ENCODE measurements around the gene COL9A2. TPM values are rescaled to one million over a fixed set of nuclear protein-coding genes. Genes with fewer than 3 reads are reported as not detected.

COL9A2 gene
- total RNA-seq, 4 donors from 2014 or later, result 6.2 to 21.6 (median 11.7) TPM

- intact Hi-C loops (cut with DNase I), result no loop called here
- no peak for TF ChIP-seq POLR2A (IDR thresholded peaks at IDR 0.05)
- no peak for TF ChIP-seq CTCF (IDR thresholded peaks at IDR 0.05)
These were observed 11.6 kb downstream of the COL9A2 start for GRCh38 chr1:40305451-40305850.

GRCh38 chr1:40303790-40304189 is 13.3 kb downstream of the COL9A2 start:
- no peak overlapping the region for H3K4me3 ChIP-seq (replicated peaks in 1 of 3)
- no peak for DNase-seq
- H3K27me3 ChIP-seq, result no peaks in the 10 kb centered on the region
- H3K4me1 ChIP-seq, result peaks cover 11% of the 10 kb centered on the region in 2 donors
- H3K36me3 ChIP-seq, result no peaks in the 10 kb centered on the region
- TF ChIP-seq CTCF (IDR thresholded peaks at IDR 0.05) (no peak), POLR2A (IDR thresholded peaks at IDR 0.05) (no peak)
- no peaks in the 10 kb centered on the region for H3K9me3 ChIP-seq
- no peak overlapping the region for H3K27ac ChIP-seq
- WGBS, 2 donors, result 18 to 22% methylated on average over 15 of the region's 33 CpGs
- intact Hi-C loops (cut with DNase I), result no loop called here

More at GRCh38 chr1:40305451-40305850, 11.6 kb downstream of the COL9A2 start:
- H3K27me3 ChIP-seq, result no peaks in the 10 kb centered on the region
- WGBS, 2 donors, result 84 to 91% methylated on average over 3 to 5 of the region's 5 CpGs
- H3K4me1 ChIP-seq, result peaks cover 23 to 26% of the 10 kb centered on the region in 2 donors
- no peaks in the 10 kb centered on the region for H3K9me3 ChIP-seq
- DNase-seq, result no peak
- no peak overlapping the region for H3K27ac ChIP-seq
- H3K36me3 ChIP-seq, result no peaks in the 10 kb centered on the region
- H3K4me3 ChIP-seq (replicated peaks in 1 of 3), result no peak overlapping the region

- Histone ChIP-seq H3K4me1 (peaks cover 5 to 7% of the 10 kb centered on the region in 2 donors), H3K27me3 (no peaks in the 10 kb centered on the region), H3K4me3 (replicated peaks in 1 of 3) (no peak overlapping the region), H3K36me3 (no peaks in the 10 kb centered on the region), H3K27ac (no peak overlapping the region), H3K9me3 (no peaks in the 10 kb centered on the region)
- WGBS, 2 donors, result 30 to 61% methylated on average over 19 to 25 of the region's 38 CpGs
- TF ChIP-seq POLR2A (IDR thresholded peaks at IDR 0.05), result no peak
- TF ChIP-seq CTCF (IDR thresholded peaks at IDR 0.05), result no peak
- intact Hi-C loops (cut with DNase I), result no loop called here
- DNase-seq, result no peak
These were observed 13.9 kb downstream of the COL9A2 start for GRCh38 chr1:40303051-40303771.

GRCh38 chr1:40302475-40302874 is 14.6 kb downstream of the COL9A2 start:
- no peaks in the 10 kb centered on the region for H3K9me3 ChIP-seq
- H3K4me3 ChIP-seq (replicated peaks in 1 of 3), result no peak overlapping the region
- 89 to 91% methylated on average over 11 to 13 of the region's 13 CpGs for WGBS, 2 donors
- no peaks in the 10 kb centered on the region for H3K36me3 ChIP-seq
- H3K4me1 ChIP-seq, result no peaks in the 10 kb centered on the region
- TF ChIP-seq CTCF (IDR thresholded peaks at IDR 0.05) (no peak), POLR2A (IDR thresholded peaks at IDR 0.05) (no peak)
- H3K27me3 ChIP-seq, result no peaks in the 10 kb centered on the region
- DNase-seq, result no peak
- H3K27ac ChIP-seq, result no peak overlapping the region
- intact Hi-C loops (cut with DNase I), result no loop called here

GRCh38 chr1:40301541-40302299 is 15.4 kb downstream of the COL9A2 start:
- WGBS, 2 donors, result 91 to 93% methylated on average over 10 to 11 of the region's 12 CpGs
- no peak overlapping the region for H3K4me3 ChIP-seq (replicated peaks in 1 of 3)
- H3K9me3 ChIP-seq, result no peaks in the 10 kb centered on the region
- no peak for DNase-seq
- no peaks in the 10 kb centered on the region for H3K36me3 ChIP-seq
- intact Hi-C loops (cut with DNase I), result no loop called here
- no peaks in the 10 kb centered on the region for H3K27me3 ChIP-seq
- no peak overlapping the region for H3K27ac ChIP-seq
- H3K4me1 ChIP-seq, result no peaks in the 10 kb centered on the region
- TF ChIP-seq CTCF (IDR thresholded peaks at IDR 0.05), result no peak
- TF ChIP-seq POLR2A (IDR thresholded peaks at IDR 0.05), result no peak
